IMR-90 (cell line): ENCODE measurements around the gene SF3B1. TPM values are rescaled to one million over a fixed set of nuclear protein-coding genes. Genes with fewer than 3 reads are reported as not detected.
A peak's percentile ranks its signal among the peaks of the same experiment; 100 is the strongest.

ENCODE experiments used
- ATAC-seq: fragments of 200-7000 bp; cut with Tn5 transposase; 2 replicates; pipeline ENCODE4 v1.9.1; 2020; ENCODE audit warnings: low read depth, mild to moderate bottlenecking, moderate library complexity
- BruUV-seq: library from RNA; stranded (reverse); fragments of 400-500 nt; replicated peaks from 2 replicates; lab custom pipeline; 2021; lab: Mats Ljungman, UMichigan
- CTCF ChIA-PET: fragments of 300-600 bp; formaldehyde crosslinking; extraction: SDS; loops from one replicate; lab custom pipeline; 2021; ENCODE audit warnings: antibody characterized with exemption; lab: Yijun Ruan, JAX
- POLR2A ChIA-PET: fragments of 300-600 bp; sonication (Branson Sonifier 250); formaldehyde crosslinking; loops from one replicate; lab custom pipeline; 2022; ENCODE audit warnings: antibody characterized with exemption; ENCODE audit not compliant: unreplicated experiment; lab: Charles Lee
- DNase-seq: peaks from one replicate; pipeline ENCODE4 v3.0.0; 2013
- H2AFZ ChIP-seq: replicated peaks from 2 replicates; pipeline ENCODE3; 2013; ENCODE audit warnings: low read length, mild to moderate bottlenecking; ENCODE audit not compliant: poor library complexity
- H2AK5ac ChIP-seq: 2 replicates; pipeline ENCODE4 v1.6.1; 2013; ENCODE audit warnings: low read depth, low read length, inconsistent platforms
- H2AK9ac ChIP-seq: replicated peaks from 2 replicates; pipeline ENCODE3; 2013; ENCODE audit warnings: mild to moderate bottlenecking, low read depth, low read length, moderate library complexity; ENCODE audit not compliant: poor library complexity
- H2BK120ac ChIP-seq: 2 replicates; pipeline ENCODE4 v1.6.1; 2013; ENCODE audit warnings: low read depth, low read length, inconsistent platforms
- H2BK15ac ChIP-seq: 3 replicates; pipeline ENCODE4 v1.6.1; 2013; ENCODE audit warnings: low read depth, low read length, inconsistent platforms
- H2BK20ac ChIP-seq: 2 replicates; pipeline ENCODE4 v1.6.1; 2013; ENCODE audit warnings: low read depth, mild to moderate bottlenecking, inconsistent platforms, low read length, moderate library complexity
- H2BK5ac ChIP-seq: 2 replicates; pipeline ENCODE4 v1.6.1; 2013; ENCODE audit warnings: mild to moderate bottlenecking, low read depth, low read length, inconsistent platforms; ENCODE audit not compliant: poor library complexity, severe bottlenecking
- H3K14ac ChIP-seq: replicated peaks from 2 replicates; pipeline ENCODE4 v1.6.1; 2013; ENCODE audit warnings: low read depth, low read length, inconsistent platforms
- H3K18ac ChIP-seq: 2 replicates; pipeline ENCODE4 v1.6.1; 2013; ENCODE audit warnings: low read depth, low read length, control low read depth
- H3K23ac ChIP-seq: 2 replicates; pipeline ENCODE4 v1.6.1; 2013; ENCODE audit warnings: low read depth, low read length, inconsistent platforms
- H3K27ac ChIP-seq: 2 replicates; pipeline ENCODE4 v1.5.1; 2013; ENCODE audit warnings: mild to moderate bottlenecking, control low read depth, low read length; ENCODE audit not compliant: insufficient read depth
- H3K27me3 ChIP-seq: 2 replicates; pipeline ENCODE4 v1.6.1; 2013; ENCODE audit warnings: low read length; ENCODE audit not compliant: control insufficient read depth, insufficient read depth
- H3K36me3 ChIP-seq: 2 replicates; pipeline ENCODE4 v1.6.1; 2013; ENCODE audit warnings: low read length, mixed read lengths; ENCODE audit not compliant: control insufficient read depth, insufficient read depth
- H3K4ac ChIP-seq: 2 replicates; pipeline ENCODE4 v1.6.1; 2013; ENCODE audit warnings: low read depth, low read length, inconsistent platforms
- H3K4me1 ChIP-seq: 2 replicates; pipeline ENCODE4 v1.6.1; 2013; ENCODE audit warnings: low read length, mixed read lengths; ENCODE audit not compliant: control insufficient read depth, insufficient read depth
- H3K4me2 ChIP-seq: 2 replicates; pipeline ENCODE4 v1.6.1; 2013; ENCODE audit warnings: low read depth, mild to moderate bottlenecking, control low read depth, low read length, moderate library complexity
- H3K4me3 ChIP-seq: 2 replicates; pipeline ENCODE4 v1.5.1; 2013; ENCODE audit warnings: low read depth, mild to moderate bottlenecking, control low read depth, low read length, moderate library complexity; ENCODE audit not compliant: insufficient read depth
- H3K56ac ChIP-seq: 2 replicates; pipeline ENCODE4 v1.6.1; 2013; ENCODE audit warnings: low read length, inconsistent platforms; ENCODE audit not compliant: insufficient read depth; ENCODE audit errors: extremely low read depth
- H3K79me1 ChIP-seq, 2 experiments: 2 replicates each; pipeline ENCODE4 v1.6.1; 2013; ENCODE audit warnings: low read length in 2 of 2, inconsistent platforms in 1 of 2, low read depth in 1 of 2
- H3K9ac ChIP-seq: 2 replicates; pipeline ENCODE4 v1.6.1; 2013; ENCODE audit warnings: low read depth, low read length, control low read depth
- H3K9me1 ChIP-seq: 2 replicates; pipeline ENCODE4 v1.6.1; 2013; ENCODE audit warnings: low read length, inconsistent platforms; ENCODE audit not compliant: insufficient read depth
- H3K9me3 ChIP-seq: 2 replicates; pipeline ENCODE4 v1.6.1; 2013; ENCODE audit warnings: low read length; ENCODE audit not compliant: control insufficient read depth, insufficient read depth
- H4K20me1 ChIP-seq: 2 replicates; pipeline ENCODE4 v1.6.1; 2013; ENCODE audit warnings: low read length, inconsistent platforms; ENCODE audit not compliant: insufficient read depth
- H4K5ac ChIP-seq: 2 replicates; pipeline ENCODE4 v1.6.1; 2013; ENCODE audit warnings: mild to moderate bottlenecking, low read depth, low read length, control low read depth
- H4K8ac ChIP-seq, 2 experiments: 2 replicates each; pipeline ENCODE4 v1.6.1; 2013; ENCODE audit warnings: low read depth in 2 of 2, low read length in 2 of 2, control low read depth in 1 of 2, inconsistent platforms in 1 of 2
- H4K91ac ChIP-seq: 2 replicates; pipeline ENCODE4 v1.6.1; 2013; ENCODE audit warnings: low read depth, low read length, inconsistent platforms; ENCODE audit not compliant: insufficient read depth
- BHLHE40 ChIP-seq: fragments of 150-350 bp; IDR thresholded peaks from 2 replicates; pipeline ENCODE4 v1.6.1; 2016; ENCODE audit warnings: mild to moderate bottlenecking, low read depth, low read length
- CEBPB ChIP-seq: IDR thresholded peaks from 2 replicates; pipeline ENCODE4 v1.6.1; 2012; ENCODE audit warnings: low read depth, low read length, improper control_type of control experiment
- CHD1 ChIP-seq: IDR thresholded peaks from 2 replicates; pipeline ENCODE4 v1.6.1; 2012; ENCODE audit warnings: low read depth, low read length, improper control_type of control experiment
- ELK1 ChIP-seq: fragments of 150-350 bp; IDR thresholded peaks from 2 replicates; pipeline ENCODE4 v1.6.1; 2016; ENCODE audit warnings: low read depth, mild to moderate bottlenecking, low read length, moderate library complexity, borderline replicate concordance
- FOS ChIP-seq: fragments of 150-350 bp; IDR thresholded peaks from 2 replicates; pipeline ENCODE4 v1.6.1; 2016; ENCODE audit warnings: low read depth, low read length
- MAFK ChIP-seq: IDR thresholded peaks from 2 replicates; pipeline ENCODE4 v1.6.1; 2012; ENCODE audit warnings: low read depth, low read length, improper control_type of control experiment
- MAZ ChIP-seq: IDR thresholded peaks from 2 replicates; pipeline ENCODE4 v1.6.1; 2012; ENCODE audit warnings: low read depth, mild to moderate bottlenecking, low read length, improper control_type of control experiment, moderate library complexity, borderline replicate concordance
- MXI1 ChIP-seq: IDR thresholded peaks from 2 replicates; pipeline ENCODE4 v1.6.1; 2012; ENCODE audit warnings: low read depth, mild to moderate bottlenecking, low read length, moderate library complexity, borderline replicate concordance
- NFE2L2 ChIP-seq: fragments of 150-350 bp; IDR thresholded peaks from 2 replicates; pipeline ENCODE4 v1.6.1; 2016; ENCODE audit warnings: low read depth, mild to moderate bottlenecking, low read length
- POLR2A ChIP-seq: IDR thresholded peaks from 2 replicates; pipeline ENCODE4 v1.6.1; 2012; ENCODE audit warnings: mild to moderate bottlenecking, low read depth, low read length
- RAD21 ChIP-seq: IDR thresholded peaks from 2 replicates; pipeline ENCODE4 v1.6.1; 2012; ENCODE audit warnings: low read length, improper control_type of control experiment
- RCOR1 ChIP-seq: IDR thresholded peaks from 2 replicates; pipeline ENCODE4 v1.6.1; 2012; ENCODE audit warnings: mild to moderate bottlenecking, low read length, improper control_type of control experiment; ENCODE audit not compliant: insufficient replicate concordance
- RFX5 ChIP-seq: IDR thresholded peaks from 2 replicates; pipeline ENCODE4 v1.8.0; 2012; ENCODE audit warnings: low read depth, mild to moderate bottlenecking, low read length, moderate library complexity
- SMC3 ChIP-seq: fragments of 150-350 bp; IDR thresholded peaks from 2 replicates; pipeline ENCODE4 v1.6.1; 2016; ENCODE audit warnings: low read depth, mild to moderate bottlenecking, antibody characterized with exemption, low read length, moderate library complexity
- USF2 ChIP-seq: fragments of 150-350 bp; IDR thresholded peaks from 2 replicates; pipeline ENCODE4 v1.6.1; 2017; ENCODE audit warnings: mild to moderate bottlenecking, antibody characterized with exemption, low read length, low read depth
- WGBS, 2 experiments: methylation state at CpG; one replicate each; pipeline versions ENCODE4 v1.1.5 to v1.1.7; 2013; ENCODE audit warnings: missing lambda C conversion rate in 2 of 2; ENCODE audit not compliant: insufficient read length in 1 of 2; ENCODE audit errors: extremely low coverage in 2 of 2; 5-methylcytosine and 5-hydroxymethylcytosine counted together
- dilution Hi-C: fragments of 300-500 bp; cut with HindIII; formaldehyde crosslinking; loops from one replicate; pipeline ENCODE4 v1.14.3; 2018; ENCODE audit warnings: low sequenced_read_pairs; ENCODE audit not compliant: unreplicated experiment
- in situ Hi-C: fragments of 300-500 bp; cut with MboI; formaldehyde crosslinking; loops from 3 replicates; pipeline ENCODE4 v1.14.3; 2019; ENCODE audit warnings: low sequenced_read_pairs, inconsistent platforms, mixed read lengths
- intact Hi-C: fragments of 100-400 bp; cut with micrococcal nuclease; formaldehyde crosslinking; loops from 2 replicates; pipeline ENCODE4 v1.10.0; 2022
- polyA plus RNA-seq, 3 experiments: library from polyadenylated mRNA; depleted of rRNA; stranded (reverse); fragments of >200 nt; gene quantifications; 2 replicates each; pipeline ENCODE4 v1.2.3, GENCODE V29; 2012; ENCODE audit warnings: low replicate concordance in 1 of 3
- total RNA-seq: library from RNA; depleted of rRNA; stranded (reverse); fragments of >200 nt; gene quantifications from 2 replicates; pipeline ENCODE4 v1.2.3, GENCODE V29; 2012
- TF ChIP-seq, protein P1 (sequence below): conservative IDR thresholded peaks from 2 replicates; pipeline ENCODE4 v1.5.1; 2012; ENCODE audit warnings: mild to moderate bottlenecking, low read depth, low read length, improper control_type of control experiment

SF3B1 gene
- total and polyA plus RNA-seq, 2 of the 4 experiments (the other 2 are of a cell fraction) = 326 to 942 TPM

GRCh38 chr2:197461057-197461456, 26.2 kb upstream of the SF3B1 start:
- Histone ChIP-seq H2BK5ac (no peak overlapping the region), H2AK9ac (no peak overlapping the region), H4K5ac (no peak overlapping the region), H2BK15ac (no peak overlapping the region), H3K9me1 (peaks cover 5% of the 10 kb centered on the region; the same call in 1 of the 2 replicates), H3K56ac (no peak overlapping the region), H3K14ac (no peak overlapping the region), H3K4me2 (no peak overlapping the region), H3K27ac (no peak overlapping the region), H3K9me3 (no peaks in the 10 kb centered on the region), H3K4ac (no peak overlapping the region), H3K4me3 (no peak overlapping the region), H2BK120ac (no peak overlapping the region), H3K79me1 (peaks cover 24 to 38% of the 10 kb centered on the region in 2 experiments), H4K91ac (no peak overlapping the region), H3K4me1 (peaks cover 2% of the 10 kb centered on the region; the same call in 1 of the 2 replicates), H4K8ac (no peak overlapping the region), H3K18ac (no peak overlapping the region), H4K20me1 (peaks cover 26% of the 10 kb centered on the region), H2AK5ac (no peak overlapping the region), H3K9ac (no peak overlapping the region), H2AFZ (no peak overlapping the region), H2BK20ac (no peak overlapping the region), H3K23ac (no peak overlapping the region), H3K27me3 (no peaks in the 10 kb centered on the region), H3K36me3 (peaks cover 25% of the 10 kb centered on the region)
- intact Hi-C loops = no loop called here
- dilution Hi-C loops = no loop called here
- CTCF ChIA-PET = interaction anchor here (0.5 kb wide), 1 partner anchor 9 kb away, joined by 3 read pairs; no protein-coding TSS in a partner anchor
- in situ Hi-C loops = no loop called here
- peak; percentile 8 for DNase-seq
- POLR2A ChIA-PET = no interaction called here
- TF ChIP-seq CEBPB (no peak), MXI1 (no peak), RFX5 (no peak), BHLHE40 (no peak), MAZ (no peak), USF2 (no peak), RCOR1 (no peak), NFE2L2 (no peak), FOS (no peak), RAD21 (no peak), SMC3 (no peak), POLR2A (no peak), ELK1 (no peak), CHD1 (no peak), MAFK (no peak)
- TF ChIP-seq, protein P1, sequence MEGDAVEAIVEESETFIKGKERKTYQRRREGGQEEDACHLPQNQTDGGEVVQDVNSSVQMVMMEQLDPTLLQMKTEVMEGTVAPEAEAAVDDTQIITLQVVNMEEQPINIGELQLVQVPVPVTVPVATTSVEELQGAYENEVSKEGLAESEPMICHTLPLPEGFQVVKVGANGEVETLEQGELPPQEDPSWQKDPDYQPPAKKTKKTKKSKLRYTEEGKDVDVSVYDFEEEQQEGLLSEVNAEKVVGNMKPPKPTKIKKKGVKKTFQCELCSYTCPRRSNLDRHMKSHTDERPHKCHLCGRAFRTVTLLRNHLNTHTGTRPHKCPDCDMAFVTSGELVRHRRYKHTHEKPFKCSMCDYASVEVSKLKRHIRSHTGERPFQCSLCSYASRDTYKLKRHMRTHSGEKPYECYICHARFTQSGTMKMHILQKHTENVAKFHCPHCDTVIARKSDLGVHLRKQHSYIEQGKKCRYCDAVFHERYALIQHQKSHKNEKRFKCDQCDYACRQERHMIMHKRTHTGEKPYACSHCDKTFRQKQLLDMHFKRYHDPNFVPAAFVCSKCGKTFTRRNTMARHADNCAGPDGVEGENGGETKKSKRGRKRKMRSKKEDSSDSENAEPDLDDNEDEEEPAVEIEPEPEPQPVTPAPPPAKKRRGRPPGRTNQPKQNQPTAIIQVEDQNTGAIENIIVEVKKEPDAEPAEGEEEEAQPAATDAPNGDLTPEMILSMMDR = no peak
- ATAC-seq = no peak
- no CpG with 5 or more reads among the region's 2 CpGs for WGBS, 2 experiments
- BruUV-seq = no TSS peak
